GM23248 (cell line): Measurements from ENCODE around the gene GATAD2A. TPM values are rescaled to one million over a fixed set of nuclear protein-coding genes. Genes with fewer than 3 reads are reported as not detected.

Source experiments
- DNase-seq: peaks from one replicate; pipeline ENCODE4 v3.0.0-alpha.2; 2015
- H2AFZ ChIP-seq: fragments of 200-600 bp; sonication (generic); 2 replicates; pipeline ENCODE4 v1.6.1; 2016; ENCODE audit warnings: antibody characterized with exemption
- H3F3A ChIP-seq: fragments of 200-600 bp; sonication (generic); 2 replicates; pipeline ENCODE4 v1.6.1; 2016; ENCODE audit warnings: mild to moderate bottlenecking, antibody characterized with exemption, mixed run types; ENCODE audit not compliant: insufficient read depth
- H3K27ac ChIP-seq: fragments of 200-600 bp; sonication (generic); 2 replicates; pipeline ENCODE4 v1.5.1; 2016; ENCODE audit warnings: mild to moderate bottlenecking
- H3K27me3 ChIP-seq: fragments of 200-600 bp; sonication (generic); replicated peaks from 2 replicates; pipeline ENCODE4 v1.6.1; 2016; ENCODE audit warnings: mild to moderate bottlenecking; ENCODE audit not compliant: insufficient read depth
- H3K36me3 ChIP-seq: fragments of 200-600 bp; sonication (generic); 2 replicates; pipeline ENCODE4 v1.6.1; 2016; ENCODE audit warnings: low read depth, mild to moderate bottlenecking
- H3K4me1 ChIP-seq: fragments of 200-600 bp; sonication (generic); 2 replicates; pipeline ENCODE4 v1.6.1; 2016; ENCODE audit warnings: mild to moderate bottlenecking; ENCODE audit not compliant: insufficient read depth
- H3K4me2 ChIP-seq: fragments of 200-600 bp; sonication (generic); one replicate; pipeline ENCODE4 v1.6.1; 2016; ENCODE audit warnings: mild to moderate bottlenecking; ENCODE audit not compliant: unreplicated experiment
- H3K4me3 ChIP-seq: fragments of 200-600 bp; sonication (generic); 2 replicates; pipeline ENCODE4 v1.5.1; 2016; ENCODE audit warnings: mild to moderate bottlenecking
- H3K79me2 ChIP-seq: fragments of 200-600 bp; sonication (generic); 2 replicates; pipeline ENCODE4 v1.6.1; 2016; ENCODE audit warnings: mild to moderate bottlenecking; ENCODE audit not compliant: insufficient read depth
- H3K9ac ChIP-seq: fragments of 200-600 bp; sonication (generic); 2 replicates; pipeline ENCODE4 v1.6.1; 2016; ENCODE audit warnings: mild to moderate bottlenecking
- H3K9me2 ChIP-seq: fragments of 200-600 bp; sonication (generic); 2 replicates; pipeline ENCODE4 v1.6.1; 2016; ENCODE audit warnings: mixed run types, mild to moderate bottlenecking, moderate library complexity; ENCODE audit not compliant: insufficient read depth
- H3K9me3 ChIP-seq: fragments of 200-600 bp; sonication (generic); one replicate; pipeline ENCODE4 v1.6.1; 2017; ENCODE audit warnings: low read depth
- H4K20me1 ChIP-seq: fragments of 200-600 bp; sonication (generic); 2 replicates; pipeline ENCODE4 v1.6.0; 2016; ENCODE audit not compliant: insufficient read depth
- EZH2 ChIP-seq: fragments of 200-600 bp; sonication (generic); IDR thresholded peaks from 2 replicates; pipeline ENCODE4 v1.6.1; 2018; ENCODE audit warnings: antibody characterized with exemption, mild to moderate bottlenecking; ENCODE audit not compliant: insufficient read depth, poor library complexity, severe bottlenecking
- EZH2phosphoT487 ChIP-seq: fragments of 200-600 bp; sonication (generic); IDR thresholded peaks from 2 replicates; pipeline ENCODE4 v1.6.1; 2018; ENCODE audit warnings: antibody characterized with exemption, moderate library complexity, mild to moderate bottlenecking, low read depth; ENCODE audit not compliant: insufficient read depth
- WGBS, 2 experiments: methylation state at CpG; one replicate each; pipeline ENCODE4 v1.1.6; 2015 to 2017; ENCODE audit warnings: low lambda C conversion rate in 2 of 2, low coverage in 1 of 2; ENCODE audit errors: missing lambda C conversion rate in 2 of 2; 5-methylcytosine and 5-hydroxymethylcytosine counted together
- in situ Hi-C: fragments of 300-500 bp; cut with MboI; formaldehyde crosslinking; loops from 2 replicates; pipeline ENCODE4 v1.15.0; 2020
- polyA plus RNA-seq: library from polyadenylated mRNA; unstranded; fragments of >200 nt; fragmentation: Nextera tagmentation; extraction: Ambion mirVana; gene quantifications from 2 replicates; pipeline ENCODE4 v1.2.1, GENCODE V29; 2016
- total RNA-seq: library from RNA; depleted of rRNA; stranded (reverse); fragments of >200 nt; shearing (Covaris generic); gene quantifications from 2 replicates; pipeline ENCODE4 v1.2.3, GENCODE V29; 2014

Gene GATAD2A
- total and polyA plus RNA-seq, 2 experiments from 2014 or later: 15.4 to 52.1 TPM

DNA sequence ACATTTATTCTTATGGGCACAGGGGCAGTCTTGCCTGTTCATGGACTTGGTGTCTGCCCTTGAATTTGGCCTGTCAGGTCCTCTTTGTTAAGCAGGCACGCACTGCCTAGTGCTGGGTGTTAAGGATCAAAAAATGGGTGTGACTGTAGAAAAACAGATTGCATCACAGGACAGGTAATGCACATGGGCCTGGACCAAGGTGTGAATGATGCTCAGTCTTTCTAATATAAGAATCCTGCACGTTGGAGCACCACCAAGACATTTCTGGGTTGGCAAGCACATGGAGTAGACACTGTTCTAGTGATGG lies 33.7 kb downstream of the GATAD2A start:
- Histone ChIP-seq H3K36me3 (no peaks in the 10 kb centered on the region), H3K79me2 (peaks cover 100% of the 10 kb centered on the region), H3F3A (0 out of 2 replicates have a peak, but pooled peaks cover 3% of the 10 kb centered on the region), H3K9me2 (no peaks in the 10 kb centered on the region), H4K20me1 (peaks cover 14% of the 10 kb centered on the region; the same call in 1 of the 2 replicates), H3K4me2 (no peak overlapping the region), H2AFZ (no peak overlapping the region), H3K9ac (no peak overlapping the region), H3K4me1 (peaks cover 10% of the 10 kb centered on the region), H3K4me3 (no peak overlapping the region), H3K9me3 (no peaks in the 10 kb centered on the region), H3K27me3 (no peaks in the 10 kb centered on the region), H3K27ac (no peak overlapping the region)
- WGBS, 2 experiments: 93% methylated on average over 2 of the region's 2 CpGs
- TF ChIP-seq EZH2phosphoT487 (no peak), EZH2 (no peak)
- no peak for DNase-seq
- in situ Hi-C loops: no loop called here

DNA sequence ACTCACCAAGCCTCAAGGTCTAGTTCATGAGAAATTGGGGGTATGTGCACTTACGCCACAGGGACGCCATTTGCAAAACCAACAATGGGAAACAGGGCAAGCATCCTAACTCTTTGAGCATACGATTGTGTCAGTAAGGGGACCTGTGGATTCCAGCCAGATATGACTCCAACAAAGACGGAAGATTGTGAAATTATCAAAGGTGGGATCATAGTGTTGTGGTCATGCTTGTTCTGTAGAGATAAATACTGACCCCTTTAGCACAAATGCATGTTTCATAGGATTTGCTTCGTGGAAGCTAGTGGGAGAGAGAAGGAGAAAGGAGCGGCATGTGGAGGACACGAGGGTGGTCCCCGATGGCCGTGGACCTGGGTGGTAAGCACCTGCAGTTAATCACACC lies 37.8 kb downstream of the GATAD2A start:
- Histone ChIP-seq H3K27ac (no peak overlapping the region), H3K4me1 (peaks cover 20% of the 10 kb centered on the region), H4K20me1 (no peaks in the 10 kb centered on the region; the same call in 1 of the 2 replicates), H3K27me3 (no peaks in the 10 kb centered on the region), H3K36me3 (no peaks in the 10 kb centered on the region), H3K4me3 (no peak overlapping the region), H3K9me3 (no peaks in the 10 kb centered on the region), H3K9me2 (no peaks in the 10 kb centered on the region), H3K79me2 (peaks cover 100% of the 10 kb centered on the region), H3K9ac (no peak overlapping the region), H2AFZ (no peak overlapping the region), H3K4me2 (no peak overlapping the region), H3F3A (peaks cover 18% of the 10 kb centered on the region)
- WGBS, 2 experiments: 89% methylated on average over 9 of the region's 9 CpGs
- DNase-seq: no peak
- TF ChIP-seq EZH2 (no peak), EZH2phosphoT487 (no peak)
- in situ Hi-C loops: no loop called here

DNA sequence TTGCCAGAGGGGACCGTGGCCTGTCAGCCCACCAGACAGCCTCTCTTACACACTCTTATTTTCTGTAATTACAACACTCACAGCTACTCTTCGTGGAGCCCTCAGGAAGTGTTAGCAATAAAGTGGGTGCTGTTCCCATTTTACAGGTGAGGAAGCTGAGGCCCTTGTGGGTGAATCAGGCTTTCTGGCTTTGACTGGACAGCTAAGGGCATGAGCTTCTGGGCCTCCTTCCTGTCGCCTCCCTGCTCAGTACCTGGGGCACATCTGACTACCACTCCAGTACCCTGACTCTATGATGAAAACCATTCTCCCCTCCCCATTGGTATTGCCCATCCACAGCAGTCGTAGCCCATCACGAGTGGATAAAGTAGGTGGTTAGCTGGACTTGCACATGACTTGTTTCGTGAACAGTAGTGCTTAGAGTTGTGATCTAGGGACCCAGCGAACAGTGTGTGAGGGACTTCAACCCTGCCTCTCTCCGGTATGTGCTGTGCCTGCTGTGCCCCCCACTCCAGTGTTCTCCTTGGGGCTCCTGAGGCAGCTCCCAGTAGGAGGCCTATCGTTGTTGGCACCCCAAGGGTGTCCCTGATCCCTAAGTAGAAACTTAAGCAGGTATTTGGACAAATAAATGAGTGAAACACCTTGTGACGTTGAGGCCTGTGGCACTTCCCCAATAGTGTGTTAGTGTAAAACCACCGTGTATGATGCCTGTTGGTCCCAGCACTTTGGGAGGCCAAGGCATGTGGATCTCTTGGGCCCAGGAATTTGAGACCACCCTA lies 38.6 kb downstream of the GATAD2A start:
- no peaks in the 10 kb centered on the region for H3K9me3 ChIP-seq
- H3K36me3 ChIP-seq: no peaks in the 10 kb centered on the region
- no peaks in the 10 kb centered on the region for H3K27me3 ChIP-seq
- peaks cover 100% of the 10 kb centered on the region for H3K79me2 ChIP-seq
- no peak overlapping the region for H2AFZ ChIP-seq
- no peaks in the 10 kb centered on the region; the same call in 1 of the 2 replicates for H4K20me1 ChIP-seq
- no peak overlapping the region for H3K4me2 ChIP-seq
- H3K9me2 ChIP-seq: no peaks in the 10 kb centered on the region
- H3K4me3 ChIP-seq: no peak overlapping the region
- H3K9ac ChIP-seq: no peak overlapping the region
- in situ Hi-C loops: no loop called here
- 76 to 78% methylated on average over 11 of the region's 11 CpGs for WGBS, 2 experiments
- no peak for DNase-seq
- peak overlapping the region; percentile 44; the same call in 1 of the 2 replicates for H3K27ac ChIP-seq
- TF ChIP-seq EZH2 (no peak), EZH2phosphoT487 (no peak)
- H3K4me1 ChIP-seq: peaks cover 20% of the 10 kb centered on the region
- peaks cover 18% of the 10 kb centered on the region for H3F3A ChIP-seq

DNA sequence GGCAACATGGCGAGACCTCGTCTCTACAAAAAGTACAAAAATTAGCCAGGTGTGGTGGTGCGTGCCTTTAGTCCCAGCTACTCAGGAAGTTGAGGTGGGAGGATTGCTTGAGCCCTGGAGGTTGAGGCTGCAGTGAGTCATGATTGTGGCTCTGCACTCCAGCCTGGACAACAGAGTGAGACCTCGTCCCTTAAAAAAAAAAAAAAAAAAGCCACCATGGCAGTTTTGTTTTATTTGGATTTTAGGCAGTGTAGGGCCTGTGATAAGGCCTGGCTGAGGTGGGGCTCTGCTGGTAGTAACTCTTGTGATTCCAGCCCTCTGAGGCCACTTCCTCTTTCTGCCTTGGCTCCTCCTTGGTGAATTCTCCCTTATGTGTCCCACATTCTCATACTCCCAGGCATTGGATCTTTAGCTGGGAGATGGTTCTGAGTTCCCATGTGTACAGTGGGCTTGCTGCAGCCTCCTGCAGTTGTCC lies 39.2 kb downstream of the GATAD2A start:
- H3K9me3 ChIP-seq: no peaks in the 10 kb centered on the region
- peak overlapping the region; percentile 44 for H3K27ac ChIP-seq

More for the DNA sequence above, 39.2 kb downstream of the GATAD2A start:
- H2AFZ ChIP-seq: no peak overlapping the region
- H3F3A ChIP-seq: peaks cover 18% of the 10 kb centered on the region
- H3K9ac ChIP-seq: peak overlapping the region; percentile 19; the same call in 1 of the 2 replicates
- H3K9me2 ChIP-seq: no peaks in the 10 kb centered on the region
- TF ChIP-seq EZH2phosphoT487 (no peak), EZH2 (no peak)
- H3K4me2 ChIP-seq: peak overlapping the region; percentile 10
- H3K4me1 ChIP-seq: peaks cover 20% of the 10 kb centered on the region
- no peaks in the 10 kb centered on the region; the same call in 1 of the 2 replicates for H4K20me1 ChIP-seq
- peaks cover 100% of the 10 kb centered on the region for H3K79me2 ChIP-seq
- no peak overlapping the region for H3K4me3 ChIP-seq
- peak; percentile 60 for DNase-seq
- no peaks in the 10 kb centered on the region for H3K27me3 ChIP-seq
- 75% methylated on average over 4 of the region's 4 CpGs for WGBS, 2 experiments
- H3K36me3 ChIP-seq: no peaks in the 10 kb centered on the region
- in situ Hi-C loops: no loop called here
